ENCODE results near the gene MAN1C1.

MAN1C1 gene

GRCh38 chr1:25680701-25681100 is 64.1 kb downstream of the MAN1C1 start:
- ATAC-seq (ENCODE audit: insufficient read depth, low read depth) (no peak), DNase-seq (no peak)
- Histone ChIP-seq H3K36me3 (ENCODE audit: insufficient read depth, low read length) (no peaks in the 10 kb centered on the region), H3K27ac (ENCODE audit: low read length) (no peak overlapping the region), H3K4me3 (ENCODE audit: low read depth in 1 of 2, low read length in 2 of 2) (no peak overlapping the region), H3K9ac (ENCODE audit: low read depth, low read length) (no peak overlapping the region), H3K4me2 (ENCODE audit: insufficient read depth, low read length) (no peak overlapping the region), H3K27me3 (ENCODE audit: insufficient read depth, low read length, poor library complexity) (peaks cover 2% of the 10 kb centered on the region), H4K20me1 (ENCODE audit: insufficient read depth, low read length) (0 out of 2 replicates have a peak, but pooled peaks cover 2% of the 10 kb centered on the region), H2AFZ (ENCODE audit: low read depth, low read length) (no peak overlapping the region), H3K9me3 (ENCODE audit: insufficient read depth, low read length, severe bottlenecking) (no peaks in the 10 kb centered on the region), H3K4me1 (ENCODE audit: insufficient read depth, low read length) (peaks cover 25% of the 10 kb centered on the region), H3K79me2 (ENCODE audit: insufficient read depth, low read length) (no peaks in the 10 kb centered on the region)
- TF ChIP-seq CTCF (IDR thresholded peaks at IDR 0.05; ENCODE audit: borderline replicate concordance, extremely low read depth, low read length, poor library complexity, severe bottlenecking) (no peak), EZH2 (IDR thresholded peaks at IDR 0.05; ENCODE audit: borderline replicate concordance, low read depth, low read length, severe bottlenecking) (no peak)

GRCh38 chr1:25682059-25682601 is 65.5 kb downstream of the MAN1C1 start:
- H3K27me3 ChIP-seq (ENCODE audit: insufficient read depth, low read length, poor library complexity) = peaks cover 2% of the 10 kb centered on the region
- H2AFZ ChIP-seq (ENCODE audit: low read depth, low read length) = no peak overlapping the region
- peaks cover 11% of the 10 kb centered on the region for H3K4me1 ChIP-seq (ENCODE audit: insufficient read depth, low read length)
- H3K27ac ChIP-seq (ENCODE audit: low read length) = no peak overlapping the region
- no peaks in the 10 kb centered on the region for H3K9me3 ChIP-seq (ENCODE audit: insufficient read depth, low read length, severe bottlenecking)
- 0 out of 2 replicates have a peak, but pooled peaks cover 2% of the 10 kb centered on the region for H4K20me1 ChIP-seq (ENCODE audit: insufficient read depth, low read length)
- DNase-seq (no peak), ATAC-seq (ENCODE audit: insufficient read depth, low read depth) (no peak)
- no peak overlapping the region for H3K4me2 ChIP-seq (ENCODE audit: insufficient read depth, low read length)
- no peak overlapping the region for H3K4me3 ChIP-seq (ENCODE audit: low read depth in 1 of 2, low read length in 2 of 2)
- no peaks in the 10 kb centered on the region for H3K36me3 ChIP-seq (ENCODE audit: insufficient read depth, low read length)
- TF ChIP-seq CTCF (IDR thresholded peaks at IDR 0.05; ENCODE audit: borderline replicate concordance, extremely low read depth, low read length, poor library complexity, severe bottlenecking) = no peak
- H3K79me2 ChIP-seq (ENCODE audit: insufficient read depth, low read length) = no peaks in the 10 kb centered on the region
- no peak overlapping the region for H3K9ac ChIP-seq (ENCODE audit: low read depth, low read length)

- Histone ChIP-seq H3K36me3 (ENCODE audit: insufficient read depth, low read length) (no peaks in the 10 kb centered on the region), H3K4me2 (ENCODE audit: insufficient read depth, low read length) (no peak overlapping the region), H3K27me3 (ENCODE audit: insufficient read depth, low read length, poor library complexity) (peaks cover 2% of the 10 kb centered on the region), H2AFZ (ENCODE audit: low read depth, low read length) (no peak overlapping the region), H3K9me3 (ENCODE audit: insufficient read depth, low read length, severe bottlenecking) (no peaks in the 10 kb centered on the region), H3K4me1 (ENCODE audit: insufficient read depth, low read length) (peaks cover 3% of the 10 kb centered on the region; the same call in 1 of the 2 replicates), H3K4me3 (ENCODE audit: low read depth in 1 of 2, low read length in 2 of 2) (no peak overlapping the region), H3K79me2 (ENCODE audit: insufficient read depth, low read length) (no peaks in the 10 kb centered on the region), H3K27ac (ENCODE audit: low read length) (no peak overlapping the region), H4K20me1 (ENCODE audit: insufficient read depth, low read length) (0 out of 2 replicates have a peak, but pooled peaks cover 2% of the 10 kb centered on the region), H3K9ac (ENCODE audit: low read depth, low read length) (no peak overlapping the region)
- no peak for ATAC-seq (ENCODE audit: insufficient read depth, low read depth)
- TF ChIP-seq CTCF (IDR thresholded peaks at IDR 0.05; ENCODE audit: borderline replicate concordance, extremely low read depth, low read length, poor library complexity, severe bottlenecking) (no peak), EZH2 (IDR thresholded peaks at IDR 0.05; ENCODE audit: borderline replicate concordance, low read depth, low read length, severe bottlenecking) (no peak)
- no peak for DNase-seq
These were observed 66.6 kb downstream of the MAN1C1 start for GRCh38 chr1:25683177-25683576.
